ENCODE data around the gene MRPL37.

DNA sequence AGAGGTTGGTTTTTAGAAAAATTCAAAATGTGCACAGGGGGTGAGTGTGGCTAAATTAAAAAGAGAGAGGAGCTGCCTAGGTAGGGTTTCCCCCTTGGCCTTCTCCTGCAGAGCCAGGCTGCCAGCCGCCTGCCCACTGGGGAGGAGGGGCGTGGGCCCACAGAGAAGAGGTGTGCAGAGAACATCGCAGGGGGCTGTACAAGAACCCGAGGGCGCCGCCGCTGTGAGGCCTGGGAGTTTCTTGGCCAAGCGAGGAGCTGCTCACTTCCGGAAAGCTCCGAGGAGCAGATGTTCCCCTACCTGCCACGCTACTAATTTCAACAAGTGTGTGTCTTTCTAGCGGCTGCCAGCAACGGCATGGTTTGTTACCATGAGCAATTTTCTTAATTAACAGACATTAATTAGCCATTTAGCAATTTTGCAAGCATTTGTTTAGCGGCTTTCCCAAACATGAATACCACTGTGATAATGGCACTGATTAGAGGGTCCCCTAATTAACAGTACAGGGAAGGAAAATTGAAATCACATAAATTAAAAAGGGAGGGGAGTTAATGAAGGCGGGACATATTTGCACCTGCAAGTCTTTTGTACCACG is 59.7 kb downstream of the MRPL37 start:
- TF ChIP-seq, protein P1, sequence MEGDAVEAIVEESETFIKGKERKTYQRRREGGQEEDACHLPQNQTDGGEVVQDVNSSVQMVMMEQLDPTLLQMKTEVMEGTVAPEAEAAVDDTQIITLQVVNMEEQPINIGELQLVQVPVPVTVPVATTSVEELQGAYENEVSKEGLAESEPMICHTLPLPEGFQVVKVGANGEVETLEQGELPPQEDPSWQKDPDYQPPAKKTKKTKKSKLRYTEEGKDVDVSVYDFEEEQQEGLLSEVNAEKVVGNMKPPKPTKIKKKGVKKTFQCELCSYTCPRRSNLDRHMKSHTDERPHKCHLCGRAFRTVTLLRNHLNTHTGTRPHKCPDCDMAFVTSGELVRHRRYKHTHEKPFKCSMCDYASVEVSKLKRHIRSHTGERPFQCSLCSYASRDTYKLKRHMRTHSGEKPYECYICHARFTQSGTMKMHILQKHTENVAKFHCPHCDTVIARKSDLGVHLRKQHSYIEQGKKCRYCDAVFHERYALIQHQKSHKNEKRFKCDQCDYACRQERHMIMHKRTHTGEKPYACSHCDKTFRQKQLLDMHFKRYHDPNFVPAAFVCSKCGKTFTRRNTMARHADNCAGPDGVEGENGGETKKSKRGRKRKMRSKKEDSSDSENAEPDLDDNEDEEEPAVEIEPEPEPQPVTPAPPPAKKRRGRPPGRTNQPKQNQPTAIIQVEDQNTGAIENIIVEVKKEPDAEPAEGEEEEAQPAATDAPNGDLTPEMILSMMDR (IDR thresholded peaks at IDR 0.05; ENCODE audit: insufficient read depth, low read depth, low read length): no peak
- no peak for TF ChIP-seq EZH2 (IDR thresholded peaks at IDR 0.05; ENCODE audit: insufficient read depth, low read length)

All from astrocyte (in vitro differentiated cells and primary cell).